HG03280 (cell line): ENCODE results near the gene DIS3L2.

Source experiments
- ATAC-seq: cut with Tn5 transposase; IDR thresholded peaks from one replicate; pipeline ENCODE4 v1.9.1; 2021; ENCODE audit warnings: mild to moderate bottlenecking, moderate library complexity; ENCODE audit not compliant: unreplicated experiment

Gene DIS3L2

GRCh38 chr2:232250246-232251175, 289.0 kb downstream of the DIS3L2 start:
- ATAC-seq: no peak

- no peak for ATAC-seq
Measured at GRCh38 chr2:232255033-232255432, 293.5 kb downstream of the DIS3L2 start.

- no peak for ATAC-seq
Measured at GRCh38 chr2:232260075-232260474, 298.6 kb downstream of the DIS3L2 start.

- ATAC-seq: no peak
Measured at GRCh38 chr2:232261776-232262175, 300.3 kb downstream of the DIS3L2 start.

GRCh38 chr2:232263295-232263694, 301.8 kb downstream of the DIS3L2 start:
- no peak for ATAC-seq

- ATAC-seq: no peak
Measured at GRCh38 chr2:232264081-232264480, 302.6 kb downstream of the DIS3L2 start.

- no peak for ATAC-seq
Measured at GRCh38 chr2:232265329-232265728, 303.8 kb downstream of the DIS3L2 start.

GRCh38 chr2:232268636-232269165, 307.2 kb downstream of the DIS3L2 start:
- no peak for ATAC-seq

- no peak for ATAC-seq
Measured at GRCh38 chr2:232269867-232270266, 308.4 kb downstream of the DIS3L2 start.

- ATAC-seq: no peak
Measured at GRCh38 chr2:232273903-232274643, 312.6 kb downstream of the DIS3L2 start.

GRCh38 chr2:232275670-232276069, 314.2 kb downstream of the DIS3L2 start:
- ATAC-seq: no peak

- no peak for ATAC-seq
Measured at GRCh38 chr2:232276084-232276732, 314.7 kb downstream of the DIS3L2 start.

- ATAC-seq: no peak
Measured at GRCh38 chr2:232276733-232277313, 315.3 kb downstream of the DIS3L2 start.

- ATAC-seq: no peak
Measured at GRCh38 chr2:232278534-232278933, 317.0 kb downstream of the DIS3L2 start.

- no peak for ATAC-seq
Measured at GRCh38 chr2:232280341-232280740, 318.8 kb downstream of the DIS3L2 start.

GRCh38 chr2:232281858-232282507, 320.5 kb downstream of the DIS3L2 start:
- ATAC-seq: no peak

GRCh38 chr2:232282508-232283055, 321.1 kb downstream of the DIS3L2 start:
- no peak for ATAC-seq

- no peak for ATAC-seq
Measured at GRCh38 chr2:232286001-232286868, 324.7 kb downstream of the DIS3L2 start.

- no peak for ATAC-seq
Measured at GRCh38 chr2:232287316-232287715, 325.8 kb downstream of the DIS3L2 start.
